ENCODE measurements around the gene IDH1. TPM values are rescaled to one million over a fixed set of nuclear protein-coding genes. Genes with fewer than 3 reads are reported as not detected.

Gene IDH1
- total and polyA plus RNA-seq, 2 of the 13 experiments (the other 11 are each of a cell fraction or from before 2014, with no cell fraction given): 312 to 1,077 TPM

DNA sequence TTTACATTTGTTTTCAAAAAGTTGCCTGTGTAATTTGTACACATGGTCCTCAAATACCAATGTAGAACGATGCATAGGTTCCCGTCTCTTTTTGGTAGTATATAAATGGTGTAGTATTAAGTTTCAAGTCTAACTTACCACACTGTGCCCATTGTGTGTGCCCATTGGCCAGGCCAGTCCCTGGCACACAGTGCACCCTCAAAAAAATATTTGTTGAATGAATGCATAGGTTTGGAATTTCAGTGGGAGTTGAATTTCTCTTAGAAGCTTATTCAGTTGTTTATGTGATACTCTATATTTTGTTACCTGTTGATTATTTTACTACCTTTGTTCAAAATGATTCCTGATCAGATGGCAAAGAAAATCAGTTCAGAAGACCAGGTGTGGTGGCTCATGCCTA is 30.1 kb downstream of the IDH1 start:
- no peaks in the 10 kb centered on the region; a peak in 1 of 5 replicates for H3K27me3 ChIP-seq (ENCODE audit: control insufficient read depth in 1 of 2, insufficient read depth in 2 of 2, low read length in 2 of 2)
- H3K27ac ChIP-seq (ENCODE audit: extremely low read length, insufficient read depth, low read length): no peak overlapping the region
- no peaks in the 10 kb centered on the region for H3K9me3 ChIP-seq (ENCODE audit: low read length)
- in situ Hi-C loops (cut with HindIII; ENCODE audit: extremely low pct_ligation_motif_present, low pct_unique_long_range_greater_than_20kb): no loop called here
- no peak overlapping the region for H3K9ac ChIP-seq (ENCODE audit: insufficient read depth, low read depth, low read length)
- ChIA-PET POLR2A (no interaction called here), CTCF (ENCODE audit: low intra/inter-chr PET ratio, low total read pairs) (no interaction called here)
- WGBS (ENCODE audit: low lambda C conversion rate): 64% methylated on average over 2 of the region's 2 CpGs
- H3K4me1 ChIP-seq (ENCODE audit: insufficient read depth, low read length): no peaks in the 10 kb centered on the region
- H3K4me2 ChIP-seq (ENCODE audit: low read depth, low read length): no peak overlapping the region
- no peaks in the 10 kb centered on the region for H4K20me1 ChIP-seq (ENCODE audit: insufficient read depth, low read length)
- FAIRE-seq: no peak
- no peaks in the 10 kb centered on the region for H3K36me3 ChIP-seq (replicated peaks in 1 of 2; ENCODE audit: control insufficient read depth in 1 of 2, insufficient read depth in 2 of 2, low read length in 2 of 2)
- no peak for DNase-seq (ENCODE audit: low spot score)
- no peak overlapping the region for H3K4me3 ChIP-seq (replicated peaks in 1 of 3; ENCODE audit: insufficient read depth in 1 of 3, low read depth in 2 of 3, low read length in 3 of 3)
- H2AFZ ChIP-seq (ENCODE audit: low read length): no peak overlapping the region
- no TSS peak for BruUV-seq (replicated peaks)
- intact Hi-C loops (cut with micrococcal nuclease; ENCODE audit: unreplicated experiment): no loop called here
- no peak for ATAC-seq
- no peaks in the 10 kb centered on the region for H3K79me2 ChIP-seq (ENCODE audit: insufficient read depth, low read length)
- TF ChIP-seq ZNF275 (CRISPR knock-in tag; IDR thresholded peaks at IDR 0.05; ENCODE audit: borderline replicate concordance) (no peak), ZNF788 (CRISPR knock-in tag; IDR thresholded peaks at IDR 0.05; ENCODE audit: borderline replicate concordance) (no peak), RORA (CRISPR knock-in tag; IDR thresholded peaks at IDR 0.05) (no peak), TCF7L2 (IDR thresholded peaks at IDR 0.05; ENCODE audit: low read depth, low read length) (no peak), PRDM4 (CRISPR knock-in tag; IDR thresholded peaks at IDR 0.05; ENCODE audit: borderline replicate concordance) (no peak), ATF6 (CRISPR knock-in tag; conservative IDR thresholded peaks at IDR 0.05) (no peak), KLF13 (CRISPR knock-in tag; IDR thresholded peaks at IDR 0.05) (no peak), SRSF9 (IDR thresholded peaks at IDR 0.05; ENCODE audit: borderline replicate concordance, insufficient read depth, low read depth, low read length, poor library complexity, severe bottlenecking) (no peak), PAWR (CRISPR knock-in tag; IDR thresholded peaks at IDR 0.05; ENCODE audit: borderline replicate concordance) (no peak), MED1 (CRISPR knock-in tag; IDR thresholded peaks at IDR 0.05) (no peak), ZNF7 (CRISPR knock-in tag; IDR thresholded peaks at IDR 0.05) (no peak), NFAT5 (CRISPR knock-in tag; IDR thresholded peaks at IDR 0.05) (no peak), NFE2 (CRISPR knock-in tag; IDR thresholded peaks at IDR 0.05) (no peak)
- TF ChIP-seq, protein P1, sequence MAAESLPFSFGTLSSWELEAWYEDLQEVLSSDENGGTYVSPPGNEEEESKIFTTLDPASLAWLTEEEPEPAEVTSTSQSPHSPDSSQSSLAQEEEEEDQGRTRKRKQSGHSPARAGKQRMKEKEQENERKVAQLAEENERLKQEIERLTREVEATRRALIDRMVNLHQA (CRISPR knock-in tag; IDR thresholded peaks at IDR 0.05): no peak
